Measurements from ENCODE around the gene TSPAN6. TPM values are rescaled to one million over a fixed set of nuclear protein-coding genes. Genes with fewer than 3 reads are reported as not detected.

TSPAN6 gene
- total and polyA plus RNA-seq, 2 of the 4 experiments (the other 2 are of a cell fraction) = 16.1 to 20.1 TPM

Other genes starting within 250 kb of the TSPAN6 start
- not detected in 2 replicates for gene PCDH19, start 226.5 kb downstream of the TSPAN6 start, total RNA-seq (2012; rRNA removed)
- not detected in 2 replicates for gene PCDH19, start 226.5 kb downstream of the TSPAN6 start, polyA plus RNA-seq (2012; rRNA removed)
- gene TNMD, start 51.9 kb downstream of the TSPAN6 start, total RNA-seq (2012; rRNA removed) = not detected in 2 replicates
- not detected in 2 replicates for gene TNMD, start 51.9 kb downstream of the TSPAN6 start, polyA plus RNA-seq (2012; rRNA removed)
- gene SRPX2, start 7.4 kb upstream of the TSPAN6 start, total RNA-seq (2012; rRNA removed) = 14.4 and 20.6 TPM in 2 replicates
- gene SRPX2, start 7.4 kb upstream of the TSPAN6 start, polyA plus RNA-seq (2012; rRNA removed) = 43.1 and 45.0 TPM in 2 replicates
- 2.3 and 3.1 TPM in 2 replicates for gene SYTL4, start 95.3 kb upstream of the TSPAN6 start, total RNA-seq (2012; rRNA removed)
- gene SYTL4, start 95.3 kb upstream of the TSPAN6 start, polyA plus RNA-seq (2012; rRNA removed) = 1.6 and 2.4 TPM in 2 replicates
- gene CSTF2, start 183.6 kb upstream of the TSPAN6 start, total RNA-seq (2012; rRNA removed) = 27.8 and 30.3 TPM in 2 replicates
- gene CSTF2, start 183.6 kb upstream of the TSPAN6 start, polyA plus RNA-seq (2012; rRNA removed) = 21.8 and 22.8 TPM in 2 replicates
- not detected in 2 replicates for gene NOX1, start 237.6 kb upstream of the TSPAN6 start, total RNA-seq (2012; rRNA removed)
- 0.04 TPM in 1 of 2 replicates, not detected in the other for gene NOX1, start 237.6 kb upstream of the TSPAN6 start, polyA plus RNA-seq (2012; rRNA removed)

Data from IMR-90 (cell line).